Measurements from ENCODE around the gene CCDC3.

CCDC3 gene

GRCh38 chr10:12910835-12911234 lies 90.7 kb downstream of the CCDC3 start:
- TF ChIP-seq GABPA (IDR thresholded peaks at IDR 0.05; ENCODE audit: low read depth) (no peak), SPI1 (IDR thresholded peaks at IDR 0.05; ENCODE audit: borderline replicate concordance, low read depth) (no peak), REST (IDR thresholded peaks at IDR 0.05; ENCODE audit: insufficient replicate concordance, low read depth) (no peak), CTCF (IDR thresholded peaks at IDR 0.05; ENCODE audit: insufficient read depth, low read length) (no peak), POLR2AphosphoS5 (IDR thresholded peaks at IDR 0.05; ENCODE audit: low read depth) (no peak)
- Histone ChIP-seq H3K4me3 (replicated peaks; ENCODE audit: insufficient read depth, low read length) (no peak overlapping the region), H3K27ac (replicated peaks) (no peak overlapping the region), H3K27me3 (ENCODE audit: insufficient read depth, poor library complexity, severe bottlenecking) (no peaks in the 10 kb centered on the region)
- DNase-seq (ENCODE audit: low read depth in 1 of 2, low spot score in 1 of 2), result no peak

- no peak for DNase-seq (ENCODE audit: low read depth in 1 of 2, low spot score in 1 of 2)
- no peak overlapping the region for H3K27ac ChIP-seq (replicated peaks)
- no peaks in the 10 kb centered on the region for H3K27me3 ChIP-seq (ENCODE audit: insufficient read depth, poor library complexity, severe bottlenecking)
- no peak overlapping the region for H3K4me3 ChIP-seq (replicated peaks; ENCODE audit: insufficient read depth, low read length)
- no peak for TF ChIP-seq CTCF (IDR thresholded peaks at IDR 0.05; ENCODE audit: insufficient read depth, low read length)
- TF ChIP-seq REST (IDR thresholded peaks at IDR 0.05; ENCODE audit: insufficient replicate concordance, low read depth), result no peak
- TF ChIP-seq SPI1 (IDR thresholded peaks at IDR 0.05; ENCODE audit: borderline replicate concordance, low read depth), result no peak
- no peak for TF ChIP-seq GABPA (IDR thresholded peaks at IDR 0.05; ENCODE audit: low read depth)
- TF ChIP-seq POLR2AphosphoS5 (IDR thresholded peaks at IDR 0.05; ENCODE audit: low read depth), result no peak
Observed at GRCh38 chr10:12909836-12910185, 91.7 kb downstream of the CCDC3 start.

GRCh38 chr10:12909182-12909835 lies 92.2 kb downstream of the CCDC3 start:
- no peak for DNase-seq (ENCODE audit: low read depth in 1 of 2, low spot score in 1 of 2)
- no peak overlapping the region for H3K27ac ChIP-seq (replicated peaks)
- H3K4me3 ChIP-seq (replicated peaks; ENCODE audit: insufficient read depth, low read length), result no peak overlapping the region
- no peak for TF ChIP-seq POLR2AphosphoS5 (IDR thresholded peaks at IDR 0.05; ENCODE audit: low read depth)
- TF ChIP-seq CTCF (IDR thresholded peaks at IDR 0.05; ENCODE audit: insufficient read depth, low read length), result no peak
- TF ChIP-seq GABPA (IDR thresholded peaks at IDR 0.05; ENCODE audit: low read depth), result no peak
- TF ChIP-seq REST (IDR thresholded peaks at IDR 0.05; ENCODE audit: insufficient replicate concordance, low read depth), result no peak
- no peak for TF ChIP-seq SPI1 (IDR thresholded peaks at IDR 0.05; ENCODE audit: borderline replicate concordance, low read depth)
- no peaks in the 10 kb centered on the region for H3K27me3 ChIP-seq (ENCODE audit: insufficient read depth, poor library complexity, severe bottlenecking)

All from HL-60 (cell line).